ENCODE data around the gene DYNC1H1.

The DYNC1H1 gene

GRCh38 chr14:102088012-102088792, 123.8 kb downstream of the DYNC1H1 start:
- DNase-seq (ENCODE audit: low read depth in 2 of 2) = peak; percentile 51 to 61

- no peak for DNase-seq (ENCODE audit: low read depth in 2 of 2)
Measured at GRCh38 chr14:102089621-102090343, 125.4 kb downstream of the DYNC1H1 start.

GRCh38 chr14:102090713-102091112, 126.3 kb downstream of the DYNC1H1 start:
- DNase-seq (ENCODE audit: low read depth in 2 of 2) = no peak

- DNase-seq (ENCODE audit: low read depth in 2 of 2) = no peak
Measured at GRCh38 chr14:102092806-102093205, 128.4 kb downstream of the DYNC1H1 start.

- DNase-seq (ENCODE audit: low read depth in 2 of 2) = no peak
Measured at GRCh38 chr14:102094101-102094500, 129.7 kb downstream of the DYNC1H1 start.

GRCh38 chr14:102095231-102095870, 131.0 kb downstream of the DYNC1H1 start:
- DNase-seq (ENCODE audit: low read depth in 2 of 2) = no peak

GRCh38 chr14:102095871-102096568, 131.6 kb downstream of the DYNC1H1 start:
- DNase-seq (ENCODE audit: low read depth in 2 of 2) = no peak

- peak; percentile 61 to 67 for DNase-seq (ENCODE audit: low read depth in 2 of 2)
Measured at GRCh38 chr14:102096569-102097188, 132.3 kb downstream of the DYNC1H1 start.

GRCh38 chr14:102097441-102098135, 133.2 kb downstream of the DYNC1H1 start:
- no peak for DNase-seq (ENCODE audit: low read depth in 2 of 2)

- no peak for DNase-seq (ENCODE audit: low read depth in 2 of 2)
Measured at GRCh38 chr14:102103062-102103695, 138.8 kb downstream of the DYNC1H1 start.

GRCh38 chr14:102105369-102105768, 141.0 kb downstream of the DYNC1H1 start:
- no peak for DNase-seq (ENCODE audit: low read depth in 2 of 2)

All from stimulated activated CD4-positive, alpha-beta T cell treated with anti-CD3 and anti-CD28 coated beads, Interleukin-1b, Interleukin-23, amount 100 ng/mL, for 4 hours (primary cell).